ENCODE measurements around the gene HBD.

GRCh38 chr11:5276697-5277096 is 42.4 kb upstream of the HBD start:
- TF ChIP-seq CTCF (IDR thresholded peaks at IDR 0.05; ENCODE audit: insufficient read depth, low read depth, low read length) = no peak
- no peak for TF ChIP-seq EZH2 (IDR thresholded peaks at IDR 0.05; ENCODE audit: insufficient read depth, low read length)
